Breast epithelium (tissue), 3 donors: Measurements from ENCODE around the gene TOLLIP.

Experiments used
- CTCF ChIP-seq, 3 donors: fragments of 450-650 bp; IDR thresholded peaks; one replicate each; pipeline ENCODE4 v1.5.1; 2016 to 2017; ENCODE audit warnings: antibody characterized with exemption in 3 of 3, mild to moderate bottlenecking in 3 of 3, moderate library complexity in 3 of 3
- POLR2A ChIP-seq: fragments of 450-650 bp; IDR thresholded peaks from one replicate; pipeline ENCODE4 v1.6.1; 2016; ENCODE audit warnings: antibody characterized with exemption, mild to moderate bottlenecking, moderate library complexity

- TF ChIP-seq CTCF (IDR thresholded peaks at IDR 0.05) (no peak), POLR2A (no peak)
Measured at GRCh38 chr11:1259561-1259960, 49.9 kb downstream of the TOLLIP start.
